GM12878 (cell line): ENCODE data around the gene TMEM14C. TPM values are rescaled to one million over a fixed set of nuclear protein-coding genes. Genes with fewer than 3 reads are reported as not detected.

Experiments used
- BACH1 ChIP-seq: fragments of 450-650 bp; IDR thresholded peaks from 2 replicates; pipeline ENCODE4 v1.6.1; 2017; ENCODE audit warnings: mild to moderate bottlenecking, borderline replicate concordance
- BMI1 ChIP-seq: fragments of 450-650 bp; IDR thresholded peaks from 2 replicates; pipeline ENCODE4 v1.6.1; 2016; ENCODE audit warnings: mild to moderate bottlenecking, moderate library complexity, borderline replicate concordance
- BRCA1 ChIP-seq: IDR thresholded peaks from 2 replicates; pipeline ENCODE4 v1.6.1; 2011; ENCODE audit warnings: low read depth, low read length, improper control_type of control experiment
- CBFB ChIP-seq: IDR thresholded peaks from 2 replicates; pipeline ENCODE4 v1.6.1; 2016; ENCODE audit warnings: antibody characterized with exemption, low read depth
- CBX3 ChIP-seq: fragments of 200-600 bp; sonication (generic); IDR thresholded peaks from 2 replicates; pipeline ENCODE4 v1.6.1; 2016; ENCODE audit warnings: low read depth, borderline replicate concordance
- DPF2 ChIP-seq: fragments of 450-650 bp; IDR thresholded peaks from 2 replicates; pipeline ENCODE4 v1.6.1; 2017; ENCODE audit warnings: mild to moderate bottlenecking
- EED ChIP-seq: sonication (generic); IDR thresholded peaks from 2 replicates; pipeline ENCODE4 v1.6.1; 2016; ENCODE audit warnings: antibody characterized with exemption, low read depth
- EGR1 ChIP-seq, 2 experiments: IDR thresholded peaks; 1 replicate in 1 of 2; 2 replicates in 1 of 2; pipeline ENCODE4 v1.6.1; 2011 to 2012; ENCODE audit warnings: low read depth in 2 of 2, low read length in 2 of 2, borderline replicate concordance in 1 of 2, mild to moderate bottlenecking in 1 of 2, moderate library complexity in 1 of 2
- HCFC1 ChIP-seq: fragments of 150-350 bp; IDR thresholded peaks from 2 replicates; pipeline ENCODE4 v1.6.1; 2014; ENCODE audit warnings: low read length
- IRF4 ChIP-seq: IDR thresholded peaks from 2 replicates; pipeline ENCODE4 v1.6.1; 2011; ENCODE audit warnings: low read depth, low read length
- KLF5 ChIP-seq: fragments of 450-650 bp; IDR thresholded peaks from 2 replicates; pipeline ENCODE4 v1.6.1; 2014; ENCODE audit warnings: mild to moderate bottlenecking; ENCODE audit not compliant: partially characterized antibody
- LARP7 ChIP-seq: fragments of 450-650 bp; IDR thresholded peaks from 2 replicates; pipeline ENCODE4 v1.6.1; 2017; ENCODE audit warnings: mild to moderate bottlenecking
- MLLT1 ChIP-seq: fragments of 450-650 bp; IDR thresholded peaks from 2 replicates; pipeline ENCODE4 v1.6.1; 2016; ENCODE audit warnings: mild to moderate bottlenecking
- NRF1 ChIP-seq: conservative IDR thresholded peaks from 2 replicates; pipeline ENCODE4 v1.6.1; 2011; ENCODE audit warnings: mild to moderate bottlenecking, low read depth, low read length, improper control_type of control experiment
- POLR2A ChIP-seq: IDR thresholded peaks from 2 replicates; pipeline ENCODE4 v1.6.1; 2011; ENCODE audit warnings: low read depth, mild to moderate bottlenecking, low read length
- POLR2AphosphoS2 ChIP-seq: IDR thresholded peaks from 2 replicates; pipeline ENCODE4 v1.6.1; 2011; ENCODE audit warnings: low read depth, mild to moderate bottlenecking, low read length, improper control_type of control experiment, moderate library complexity
- POLR2AphosphoS5 ChIP-seq: IDR thresholded peaks from 2 replicates; pipeline ENCODE4 v1.6.1; 2011; ENCODE audit warnings: mild to moderate bottlenecking, low read length, inconsistent platforms
- RUNX3 ChIP-seq: IDR thresholded peaks from 2 replicates; pipeline ENCODE4 v1.6.1; 2012; ENCODE audit warnings: low read length, inconsistent platforms
- SIN3A ChIP-seq: IDR thresholded peaks from 2 replicates; pipeline ENCODE4 v1.6.1; 2012; ENCODE audit warnings: low read depth, low read length, improper control_type of control experiment
- SIX5 ChIP-seq: IDR thresholded peaks from 2 replicates; pipeline ENCODE4 v1.6.1; 2011; ENCODE audit warnings: mild to moderate bottlenecking, low read depth, low read length, moderate library complexity; ENCODE audit not compliant: severe bottlenecking
- SP1 ChIP-seq: IDR thresholded peaks from one replicate; pipeline ENCODE4 v1.6.1; 2011; ENCODE audit warnings: low read depth, low read length
- SREBF2 ChIP-seq: IDR thresholded peaks from 2 replicates; pipeline ENCODE4 v1.6.1; 2012; ENCODE audit warnings: mild to moderate bottlenecking, low read length
- TCF12 ChIP-seq: IDR thresholded peaks from 2 replicates; pipeline ENCODE4 v1.6.1; 2011; ENCODE audit warnings: low read depth, mild to moderate bottlenecking, low read length
- YY1 ChIP-seq: IDR thresholded peaks from 2 replicates; pipeline ENCODE4 v1.6.1; 2011; ENCODE audit warnings: low read depth, mild to moderate bottlenecking, low read length
- ZNF24 ChIP-seq: fragments of 450-650 bp; IDR thresholded peaks from 2 replicates; pipeline ENCODE4 v1.6.1; 2017; ENCODE audit warnings: antibody characterized with exemption, mild to moderate bottlenecking
- ZNF687 ChIP-seq: fragments of 450-650 bp; IDR thresholded peaks from 2 replicates; pipeline ENCODE4 v1.6.1; 2017; ENCODE audit warnings: mild to moderate bottlenecking, moderate library complexity
- ZZZ3 ChIP-seq: IDR thresholded peaks from 2 replicates; pipeline ENCODE4 v1.6.1; 2011; ENCODE audit warnings: low read depth; ENCODE audit not compliant: control insufficient read depth, insufficient read length
- polyA plus RNA-seq, 11 experiments: library from polyadenylated mRNA; depleted of rRNA in 4 of 11; unstranded in 6 of 11; stranded (reverse) in 5 of 11; fragments of >200 nt; fragmentation: Nextera tagmentation in 4 of 11; fragmentation: Illumina TruSeq in 1 of 11; extraction: Ambion mirVana in 4 of 11; extraction: Trizol in 1 of 11; gene quantifications; 1 replicate in 1 of 11; 2 replicates in 10 of 11; pipeline versions ENCODE4 v1.2.1 to v1.2.3, GENCODE V29; 2011 to 2016; ENCODE audit warnings: inconsistent platforms in 2 of 11, missing spikeins in 2 of 11, low read depth in 1 of 11
- total RNA-seq, 4 experiments: library from RNA; depleted of rRNA in 3 of 4; stranded (reverse); fragments of >200 nt in 3 of 4; fragmentation: Illumina TruSeq in 1 of 4; extraction: Trizol in 1 of 4; gene quantifications; 2 replicates each; pipeline versions ENCODE4 v1.2.1 to v1.2.3, GENCODE V29; 2013 to 2021

The TMEM14C gene
- total and polyA plus RNA-seq, 10 of the 15 experiments (the other 5 are each of a cell fraction or from before 2014, with no cell fraction given): 66.0 to 224 (median 134) TPM

DNA sequence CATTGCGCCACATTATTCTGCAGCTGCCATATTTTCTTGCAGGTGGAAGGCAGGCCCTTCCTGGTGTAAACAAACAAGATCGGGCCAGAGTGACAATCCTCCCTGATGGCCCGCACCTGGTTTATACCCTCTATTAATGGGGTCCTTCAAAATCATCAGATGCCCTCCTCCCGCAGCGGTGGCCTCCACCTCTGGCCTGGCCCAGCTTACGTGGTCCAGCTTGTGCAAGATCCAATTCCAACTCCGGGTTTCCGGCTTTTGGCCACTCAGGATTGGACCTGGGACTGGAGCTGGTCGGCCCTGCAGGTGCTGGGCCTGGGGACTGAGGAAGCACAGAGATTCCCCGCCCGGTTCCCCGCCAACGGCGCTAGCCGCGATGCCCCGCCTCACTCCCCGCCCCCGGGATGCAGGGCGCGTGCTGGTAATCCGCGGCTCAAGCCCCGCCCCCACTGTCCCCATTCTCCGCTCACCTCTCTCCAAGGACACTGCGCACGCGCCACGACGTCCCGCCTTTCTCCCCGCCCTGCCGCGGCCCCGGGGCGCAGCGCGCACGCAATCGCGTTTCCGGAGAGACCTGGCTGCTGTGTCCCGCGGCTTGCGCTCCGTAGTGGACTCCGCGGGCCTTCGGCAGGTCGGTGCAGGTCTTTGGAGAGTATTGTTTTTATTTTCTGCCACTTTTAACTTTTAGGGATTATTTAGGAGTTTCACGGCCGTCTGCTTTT lies 24.5 kb downstream of the TMEM14C start, which contains the start of gene TMEM14B (continued):
- TF ChIP-seq CBFB: peak; percentile 68; the same call in 1 of the 2 replicates
- peak; percentile 51 for TF ChIP-seq SP1
- no peak for TF ChIP-seq SREBF2
- no peak for TF ChIP-seq CBX3
- TF ChIP-seq HCFC1: no peak
- peak; percentile 88; the same call in 1 of the 2 replicates for TF ChIP-seq POLR2AphosphoS2
- peak; percentile 85 for TF ChIP-seq NRF1
- TF ChIP-seq BRCA1: no peak
- TF ChIP-seq BMI1: no peak
- no peak for TF ChIP-seq SIX5
- no peak for TF ChIP-seq ZZZ3
- no peak for TF ChIP-seq EED
- TF ChIP-seq DPF2: 0 out of 2 replicates have a peak, but pooled peaks have one; percentile 38
- peak; percentile 78 for TF ChIP-seq TCF12
- 0 out of 2 replicates have a peak, but pooled peaks have one; percentile 24 for TF ChIP-seq ZNF687
- no peak for TF ChIP-seq MLLT1
- peak in 1 of 2 experiments; percentile 87; a peak in 2 of 3 replicates for TF ChIP-seq EGR1 (IDR thresholded peaks at IDR 0.05; ENCODE audit: borderline replicate concordance in 1 of 2, low read depth in 2 of 2, low read length in 2 of 2)
- TF ChIP-seq YY1: peak; percentile 64
- TF ChIP-seq RUNX3: no peak; the same call in 1 of the 2 replicates
- peak; percentile 94 for TF ChIP-seq POLR2A
- peak; percentile 28 for TF ChIP-seq LARP7
- TF ChIP-seq SIN3A: 0 out of 2 replicates have a peak, but pooled peaks have one; percentile 51
- TF ChIP-seq ZNF24: no peak; the same call in 1 of the 2 replicates
- peak; percentile 92 for TF ChIP-seq POLR2AphosphoS5
- 0 out of 2 replicates have a peak, but pooled peaks have one; percentile 48 for TF ChIP-seq IRF4
- TF ChIP-seq BACH1: peak; percentile 22; the same call in 1 of the 2 replicates
- peak; percentile 69 for TF ChIP-seq KLF5
